ENCODE results near the gene MARVELD1. TPM values are rescaled to one million over a fixed set of nuclear protein-coding genes. Genes with fewer than 3 reads are reported as not detected.

MARVELD1 gene
- total and polyA plus RNA-seq, 2 experiments from 2014 or later: 7.3 to 23.7 TPM

GRCh38 chr10:97673736-97674525 lies 39.6 kb upstream of the MARVELD1 start:
- H3K79me2 ChIP-seq (replicated peaks; ENCODE audit: insufficient read depth): no peaks in the 10 kb centered on the region
- no peak overlapping the region for H3K4me3 ChIP-seq
- no peaks in the 10 kb centered on the region for H3K9me2 ChIP-seq (ENCODE audit: insufficient read depth)
- no peak overlapping the region for H2AFZ ChIP-seq
- H3K4me1 Mint-ChIP-seq: no peaks in the 10 kb centered on the region
- no peak overlapping the region for H3K4me2 ChIP-seq
- H3K4me1 ChIP-seq (ENCODE audit: insufficient read depth): no peaks in the 10 kb centered on the region
- no peaks in the 10 kb centered on the region; the same call in 1 of the 2 replicates for H4K20me1 ChIP-seq (replicated peaks; ENCODE audit: insufficient read depth)
- H3F3A ChIP-seq (replicated peaks; ENCODE audit: low read depth): no peaks in the 10 kb centered on the region; the same call in 1 of the 2 replicates
- peaks cover 56% of the 10 kb centered on the region for H3K36me3 Mint-ChIP-seq (ENCODE audit: low read depth)
- H3K4me3 Mint-ChIP-seq: no peak overlapping the region
- H3K9me3 Mint-ChIP-seq: no peaks in the 10 kb centered on the region
- peaks cover 18% of the 10 kb centered on the region for H3K36me3 ChIP-seq (ENCODE audit: insufficient read depth)
- no peak overlapping the region for H3K27ac Mint-ChIP-seq
- ATAC-seq (no peak), DNase-seq (ENCODE audit: low spot score) (no peak)
- H3K27ac ChIP-seq (ENCODE audit: low read depth): no peak overlapping the region
- no peaks in the 10 kb centered on the region for H3K27me3 ChIP-seq (ENCODE audit: insufficient read depth)
- peaks cover 3% of the 10 kb centered on the region for H3K27me3 Mint-ChIP-seq (ENCODE audit: insufficient read depth, low read depth, poor library complexity)
- TF ChIP-seq CTCF (conservative IDR thresholded peaks at IDR 0.05; ENCODE audit: low read depth in 2 of 2) (no peak), ZNF462 (CRISPR knock-in tag; IDR thresholded peaks at IDR 0.05) (no peak), STAT1 (IDR thresholded peaks at IDR 0.05; ENCODE audit: unreplicated experiment) (no peak), ZNF114 (CRISPR knock-in tag; IDR thresholded peaks at IDR 0.05) (no peak), ETS1 (IDR thresholded peaks at IDR 0.05) (no peak), EZH2 (IDR thresholded peaks at IDR 0.05; ENCODE audit: low read depth, unreplicated experiment) (no peak), EZH2phosphoT487 (IDR thresholded peaks at IDR 0.05; ENCODE audit: unreplicated experiment) (no peak), REST (IDR thresholded peaks at IDR 0.05; ENCODE audit: unreplicated experiment) (no peak), POLR2AphosphoS5 (IDR thresholded peaks at IDR 0.05; ENCODE audit: low read depth) (no peak)
